ENCODE measurements around the gene DAPK2. TPM values are rescaled to one million over a fixed set of nuclear protein-coding genes. Genes with fewer than 3 reads are reported as not detected.

Gene DAPK2
- total RNA-seq, 1 experiment from 2014 or later: 1.4 TPM

DNA sequence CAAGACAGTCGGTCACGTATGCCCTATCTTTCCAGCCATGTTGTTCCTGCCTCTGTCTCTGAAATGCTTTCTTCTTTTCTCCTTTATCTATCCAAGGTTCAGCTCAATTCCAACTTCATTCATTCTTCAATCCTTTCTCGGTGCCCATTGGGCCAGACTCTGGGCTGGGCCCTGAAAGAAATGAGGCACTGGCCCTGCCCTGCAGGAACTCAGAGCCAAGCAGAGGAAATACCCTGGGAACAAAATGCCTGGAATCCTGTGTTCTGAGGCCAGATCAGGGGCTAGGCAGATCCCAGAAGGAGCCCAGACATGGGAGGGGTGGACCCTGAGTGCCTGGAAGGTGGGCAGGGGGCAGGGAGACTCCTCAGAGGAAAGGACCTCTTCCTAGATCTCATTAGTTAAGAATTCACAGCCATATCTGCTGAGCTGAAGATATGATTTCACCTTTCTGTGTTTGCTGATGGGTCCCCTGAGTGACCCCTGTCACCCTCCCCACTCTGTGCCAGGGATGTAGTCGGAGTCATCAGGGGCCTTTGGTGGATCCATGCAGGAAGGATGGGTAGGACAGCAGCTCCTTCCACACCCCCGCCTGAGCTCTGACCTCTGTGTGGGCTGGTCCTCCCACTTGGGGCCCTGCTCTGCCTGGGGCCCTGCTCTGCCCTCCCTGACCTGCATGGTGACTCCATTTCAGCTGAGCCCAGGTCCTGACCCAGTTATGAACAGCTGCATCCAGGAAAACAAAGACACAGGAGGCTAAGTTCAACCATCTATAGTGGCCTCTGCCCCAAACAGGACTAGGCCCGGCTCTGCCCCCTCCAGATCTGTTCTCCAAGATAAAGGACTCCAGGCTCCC is 5.3 kb upstream of the DAPK2 start:
- Histone ChIP-seq H3K27ac (ENCODE audit: low read length) (no peak overlapping the region), H3K36me3 (ENCODE audit: low read depth, low read length) (no peaks in the 10 kb centered on the region), H4K20me1 (ENCODE audit: low read length) (no peaks in the 10 kb centered on the region), H2AFZ (ENCODE audit: low read length) (no peak overlapping the region), H3K9ac (ENCODE audit: low read length) (no peak overlapping the region), H3F3A (ENCODE audit: low read length, unreplicated experiment) (no peaks in the 10 kb centered on the region), H3K4me2 (ENCODE audit: low read length) (no peak overlapping the region), H3K79me2 (ENCODE audit: low read length) (no peaks in the 10 kb centered on the region), H3K9me2 (replicated peaks; ENCODE audit: low read length) (no peaks in the 10 kb centered on the region), H3K27me3 (ENCODE audit: low read length) (no peaks in the 10 kb centered on the region), H3K4me3 (ENCODE audit: low read length) (no peak overlapping the region), H3K4me1 (ENCODE audit: insufficient read depth, low read length) (peaks cover 8% of the 10 kb centered on the region; the same call in 1 of the 2 replicates), H3K9me3 (ENCODE audit: low read length) (no peaks in the 10 kb centered on the region)
- intact Hi-C loops (cut with micrococcal nuclease): no loop called here
- CTCF ChIA-PET: no interaction called here
- DNase-seq (no peak), ATAC-seq (no peak)
- TF ChIP-seq EZH2 (IDR thresholded peaks at IDR 0.05; ENCODE audit: low read length, unreplicated experiment) (no peak), EZH2phosphoT487 (IDR thresholded peaks at IDR 0.05; ENCODE audit: borderline replicate concordance, low read length) (no peak)
- TF ChIP-seq, protein P1, sequence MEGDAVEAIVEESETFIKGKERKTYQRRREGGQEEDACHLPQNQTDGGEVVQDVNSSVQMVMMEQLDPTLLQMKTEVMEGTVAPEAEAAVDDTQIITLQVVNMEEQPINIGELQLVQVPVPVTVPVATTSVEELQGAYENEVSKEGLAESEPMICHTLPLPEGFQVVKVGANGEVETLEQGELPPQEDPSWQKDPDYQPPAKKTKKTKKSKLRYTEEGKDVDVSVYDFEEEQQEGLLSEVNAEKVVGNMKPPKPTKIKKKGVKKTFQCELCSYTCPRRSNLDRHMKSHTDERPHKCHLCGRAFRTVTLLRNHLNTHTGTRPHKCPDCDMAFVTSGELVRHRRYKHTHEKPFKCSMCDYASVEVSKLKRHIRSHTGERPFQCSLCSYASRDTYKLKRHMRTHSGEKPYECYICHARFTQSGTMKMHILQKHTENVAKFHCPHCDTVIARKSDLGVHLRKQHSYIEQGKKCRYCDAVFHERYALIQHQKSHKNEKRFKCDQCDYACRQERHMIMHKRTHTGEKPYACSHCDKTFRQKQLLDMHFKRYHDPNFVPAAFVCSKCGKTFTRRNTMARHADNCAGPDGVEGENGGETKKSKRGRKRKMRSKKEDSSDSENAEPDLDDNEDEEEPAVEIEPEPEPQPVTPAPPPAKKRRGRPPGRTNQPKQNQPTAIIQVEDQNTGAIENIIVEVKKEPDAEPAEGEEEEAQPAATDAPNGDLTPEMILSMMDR (conservative IDR thresholded peaks at IDR 0.05; ENCODE audit: low read depth, low read length): no peak
- POLR2A ChIA-PET (ENCODE audit: unreplicated experiment): no interaction called here
- BruUV-seq (replicated peaks): no TSS peak

DNA sequence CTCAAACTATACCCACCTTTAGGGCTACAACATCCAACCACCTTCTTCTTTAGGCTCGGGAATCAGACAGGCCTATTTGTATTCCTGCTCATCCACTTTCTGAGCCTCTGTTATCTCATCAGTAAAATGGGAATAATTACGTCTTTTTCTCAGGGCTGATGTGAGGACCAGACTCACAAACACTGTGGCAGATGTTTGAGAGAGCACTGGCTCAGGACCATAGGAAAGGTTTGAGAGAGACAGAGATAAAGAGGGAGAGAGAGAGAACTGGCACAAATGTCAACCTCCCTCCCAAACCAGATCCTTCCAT is 4.8 kb upstream of the DAPK2 start:
- BruUV-seq (replicated peaks): no TSS peak
- ATAC-seq (no peak), DNase-seq (no peak)
- Histone ChIP-seq H3K9me3 (ENCODE audit: low read length) (no peaks in the 10 kb centered on the region), H3K79me2 (ENCODE audit: low read length) (no peaks in the 10 kb centered on the region), H3K9me2 (replicated peaks; ENCODE audit: low read length) (no peaks in the 10 kb centered on the region), H3K27me3 (ENCODE audit: low read length) (no peaks in the 10 kb centered on the region), H4K20me1 (ENCODE audit: low read length) (no peaks in the 10 kb centered on the region), H3F3A (ENCODE audit: low read length, unreplicated experiment) (no peaks in the 10 kb centered on the region), H3K4me1 (ENCODE audit: insufficient read depth, low read length) (peaks cover 10% of the 10 kb centered on the region; the same call in 1 of the 2 replicates), H3K9ac (ENCODE audit: low read length) (no peak overlapping the region), H3K4me2 (ENCODE audit: low read length) (no peak overlapping the region), H2AFZ (ENCODE audit: low read length) (no peak overlapping the region), H3K4me3 (ENCODE audit: low read length) (no peak overlapping the region), H3K36me3 (ENCODE audit: low read depth, low read length) (no peaks in the 10 kb centered on the region), H3K27ac (ENCODE audit: low read length) (no peak overlapping the region)
- intact Hi-C loops (cut with micrococcal nuclease): no loop called here
- no peak for TF ChIP-seq EZH2 (IDR thresholded peaks at IDR 0.05; ENCODE audit: low read length, unreplicated experiment)
- TF ChIP-seq, protein P1 (conservative IDR thresholded peaks at IDR 0.05; ENCODE audit: low read depth, low read length): no peak
- ChIA-PET POLR2A (ENCODE audit: unreplicated experiment) (no interaction called here), CTCF (no interaction called here)

DNA sequence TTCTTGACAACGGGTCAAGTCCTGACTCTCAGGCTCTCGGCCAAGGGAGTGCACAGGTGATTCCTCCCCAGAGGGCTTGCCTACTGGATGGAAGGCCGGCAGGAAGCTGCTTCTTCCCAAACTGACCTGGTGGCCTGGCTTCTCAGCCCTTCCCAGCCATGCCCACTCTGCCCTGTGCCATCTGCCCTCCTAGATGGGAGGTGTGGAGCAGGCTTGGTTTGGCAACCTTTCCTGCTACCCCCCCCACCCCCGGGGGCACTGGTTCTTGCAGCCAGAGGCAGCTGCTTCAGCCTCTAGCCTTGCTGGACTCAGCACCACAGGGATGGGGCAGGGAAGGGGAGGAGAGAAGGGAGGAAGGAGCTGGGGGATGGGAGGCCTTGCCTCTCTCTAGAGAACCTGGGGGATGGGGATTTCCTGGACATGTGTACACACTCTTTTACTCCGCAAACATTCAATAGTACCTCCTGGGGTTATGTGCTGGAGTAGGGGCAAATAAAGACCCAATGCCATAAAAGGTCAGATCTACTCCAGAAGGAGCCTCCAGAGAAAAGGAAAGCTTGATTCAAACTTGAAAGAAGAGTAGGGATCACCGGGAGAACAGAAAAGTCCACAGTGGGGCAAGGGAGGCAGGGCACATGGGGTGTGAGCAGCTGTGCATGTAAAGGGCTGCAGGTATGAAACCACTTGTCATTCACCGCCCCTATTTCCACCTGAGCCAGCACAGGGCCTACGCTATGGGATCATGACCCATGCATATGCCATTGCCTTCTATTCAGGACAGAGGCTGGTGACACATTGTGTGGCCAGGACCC is 4.2 kb upstream of the DAPK2 start:
- H3K9ac ChIP-seq (ENCODE audit: low read length): no peak overlapping the region
- H4K20me1 ChIP-seq (ENCODE audit: low read length): no peaks in the 10 kb centered on the region
- ChIA-PET POLR2A (ENCODE audit: unreplicated experiment) (no interaction called here), CTCF (no interaction called here)
- H3K4me1 ChIP-seq (ENCODE audit: insufficient read depth, low read length): peaks cover 10% of the 10 kb centered on the region; the same call in 1 of the 2 replicates
- TF ChIP-seq, protein P1 (conservative IDR thresholded peaks at IDR 0.05; ENCODE audit: low read depth, low read length): no peak
- TF ChIP-seq EZH2 (IDR thresholded peaks at IDR 0.05; ENCODE audit: low read length, unreplicated experiment) (no peak), EZH2phosphoT487 (IDR thresholded peaks at IDR 0.05; ENCODE audit: borderline replicate concordance, low read length) (no peak)
- H3K27ac ChIP-seq (ENCODE audit: low read length): no peak overlapping the region
- no TSS peak for BruUV-seq (replicated peaks)
- ATAC-seq: no peak
- H3K79me2 ChIP-seq (ENCODE audit: low read length): no peaks in the 10 kb centered on the region
- no peaks in the 10 kb centered on the region for H3K27me3 ChIP-seq (ENCODE audit: low read length)
- no peak overlapping the region for H3K4me3 ChIP-seq (ENCODE audit: low read length)
- DNase-seq: no peak
- no peaks in the 10 kb centered on the region for H3K9me2 ChIP-seq (replicated peaks; ENCODE audit: low read length)
- H3K36me3 ChIP-seq (ENCODE audit: low read depth, low read length): no peaks in the 10 kb centered on the region
- no peaks in the 10 kb centered on the region for H3F3A ChIP-seq (ENCODE audit: low read length, unreplicated experiment)
- H3K4me2 ChIP-seq (ENCODE audit: low read length): no peak overlapping the region
- H2AFZ ChIP-seq (ENCODE audit: low read length): no peak overlapping the region
- H3K9me3 ChIP-seq (ENCODE audit: low read length): no peaks in the 10 kb centered on the region
- intact Hi-C loops (cut with micrococcal nuclease): no loop called here
